H9 (cell line): ENCODE results near the gene LRTM2. TPM values are rescaled to one million over a fixed set of nuclear protein-coding genes. Genes with fewer than 3 reads are reported as not detected.

Experiments
- DNase-seq: peaks from one replicate; pipeline ENCODE4 v3.0.0-alpha.2; 2017
- H2AFZ ChIP-seq: one replicate; pipeline ENCODE4 v1.6.1; 2013; ENCODE audit warnings: mild to moderate bottlenecking, low read length, control low read depth, moderate library complexity
- H2AK5ac ChIP-seq: 2 replicates; pipeline ENCODE4 v1.6.1; 2013; ENCODE audit warnings: low read length, control low read depth, mixed read lengths; ENCODE audit not compliant: insufficient read length
- H2BK120ac ChIP-seq: one replicate; pipeline ENCODE4 v1.6.1; 2013; ENCODE audit warnings: low read depth, mild to moderate bottlenecking, low read length, control low read depth, inconsistent platforms; ENCODE audit not compliant: poor library complexity, severe bottlenecking
- H2BK12ac ChIP-seq: 2 replicates; pipeline ENCODE4 v1.6.1; 2013; ENCODE audit warnings: low read length, control low read depth, mixed read lengths, low read depth; ENCODE audit not compliant: insufficient read length
- H2BK15ac ChIP-seq: 2 replicates; pipeline ENCODE4 v1.6.1; 2013; ENCODE audit warnings: low read depth, low read length, control low read depth
- H2BK20ac ChIP-seq: one replicate; pipeline ENCODE4 v1.6.1; 2013; ENCODE audit warnings: low read depth, mild to moderate bottlenecking, low read length, control low read depth, inconsistent platforms; ENCODE audit not compliant: poor library complexity, severe bottlenecking
- H2BK5ac ChIP-seq: 2 replicates; pipeline ENCODE4 v1.6.1; 2013; ENCODE audit warnings: low read length, control low read depth, mixed read lengths; ENCODE audit not compliant: insufficient read length
- H3K14ac ChIP-seq: 2 replicates; pipeline ENCODE4 v1.6.1; 2013; ENCODE audit warnings: low read length, control low read depth; ENCODE audit not compliant: insufficient read depth
- H3K18ac ChIP-seq: 2 replicates; pipeline ENCODE4 v1.6.1; 2013; ENCODE audit warnings: low read depth, mild to moderate bottlenecking, mixed read lengths, low read length, control low read depth; ENCODE audit not compliant: insufficient read length
- H3K23ac ChIP-seq: 2 replicates; pipeline ENCODE4 v1.6.1; 2013; ENCODE audit warnings: low read length, control low read depth, mixed read lengths, low read depth; ENCODE audit not compliant: insufficient read length
- H3K23me2 ChIP-seq: 2 replicates; pipeline ENCODE4 v1.6.1; 2013; ENCODE audit warnings: low read depth, mild to moderate bottlenecking, mixed read lengths, low read length, control low read depth; ENCODE audit not compliant: insufficient read length, poor library complexity, severe bottlenecking
- H3K27ac ChIP-seq: 2 replicates; pipeline ENCODE4 v1.5.1; 2013; ENCODE audit warnings: low read length, control low read depth, mixed read lengths, low read depth; ENCODE audit not compliant: insufficient read length
- H3K27me3 ChIP-seq: 2 replicates; pipeline ENCODE4 v1.6.1; 2013; ENCODE audit warnings: low read length, control low read depth, inconsistent platforms; ENCODE audit not compliant: insufficient read depth
- H3K4ac ChIP-seq: 2 replicates; pipeline ENCODE4 v1.6.1; 2013; ENCODE audit warnings: low read depth, mild to moderate bottlenecking, control low read depth, inconsistent platforms, low read length, moderate library complexity
- H3K4me1 ChIP-seq: 2 replicates; pipeline ENCODE4 v1.6.1; 2013; ENCODE audit warnings: low read length, control low read depth, inconsistent platforms; ENCODE audit not compliant: insufficient read depth
- H3K4me2 ChIP-seq: 2 replicates; pipeline ENCODE4 v1.6.1; 2013; ENCODE audit warnings: low read length, control low read depth, mixed read lengths; ENCODE audit not compliant: insufficient read length, insufficient read depth
- H3K56ac ChIP-seq: 2 replicates; pipeline ENCODE4 v1.6.1; 2013; ENCODE audit warnings: low read depth, mild to moderate bottlenecking, mixed read lengths, low read length, control low read depth; ENCODE audit not compliant: insufficient read length
- H3K79me1 ChIP-seq: 2 replicates; pipeline ENCODE4 v1.6.1; 2013; ENCODE audit warnings: low read depth, mild to moderate bottlenecking, moderate library complexity, low read length, control low read depth, inconsistent platforms; ENCODE audit not compliant: insufficient read depth, poor library complexity, severe bottlenecking
- H3K79me2 ChIP-seq: 2 replicates; pipeline ENCODE4 v1.6.1; 2013; ENCODE audit warnings: low read length, control low read depth, inconsistent platforms; ENCODE audit not compliant: insufficient read depth
- H3K9ac ChIP-seq: 2 replicates; pipeline ENCODE4 v1.6.1; 2013; ENCODE audit warnings: low read length, control low read depth, mixed read lengths; ENCODE audit not compliant: insufficient read length; ENCODE audit errors: extremely low read depth
- H3K9me3 ChIP-seq: one replicate; pipeline ENCODE4 v1.6.1; 2013; ENCODE audit warnings: low read depth, low read length, inconsistent platforms; ENCODE audit not compliant: control insufficient read depth
- H3T11ph ChIP-seq: one replicate; pipeline ENCODE4 v1.6.1; 2013; ENCODE audit warnings: mild to moderate bottlenecking, low read length, control low read depth, inconsistent platforms
- H4K20me1 ChIP-seq: one replicate; pipeline ENCODE4 v1.6.1; 2013; ENCODE audit not compliant: control insufficient read depth, insufficient read length, insufficient read depth
- H4K5ac ChIP-seq: 2 replicates; pipeline ENCODE4 v1.6.1; 2013; ENCODE audit warnings: low read depth, mild to moderate bottlenecking, mixed read lengths, low read length, control low read depth; ENCODE audit not compliant: insufficient read length
- H4K8ac ChIP-seq: replicated peaks from 2 replicates; pipeline ENCODE4 v1.6.1; 2013; ENCODE audit warnings: low read length, control low read depth, mixed read lengths, low read depth; ENCODE audit not compliant: insufficient read length
- H4K91ac ChIP-seq: 2 replicates; pipeline ENCODE4 v1.6.1; 2013; ENCODE audit warnings: low read depth, mild to moderate bottlenecking, moderate library complexity, mixed read lengths, low read length, control low read depth; ENCODE audit not compliant: insufficient read length
- H3K27ac Mint-ChIP-seq, 3 experiments: 2 replicates in 2 of 3; 3 replicates in 1 of 3; pipeline ENCODE4 v1.8.0; 2020 to 2021; ENCODE audit warnings: mixed read lengths in 3 of 3, mild to moderate bottlenecking in 1 of 3, moderate library complexity in 1 of 3
- H3K27me3 Mint-ChIP-seq: 2 replicates; pipeline ENCODE4 v1.8.0; 2021; ENCODE audit warnings: low read depth, mild to moderate bottlenecking, moderate library complexity, mixed read lengths
- H3K36me3 Mint-ChIP-seq, 3 experiments: 2 replicates in 2 of 3; 3 replicates in 1 of 3; pipeline ENCODE4 v1.8.0; 2020 to 2021; ENCODE audit warnings: low read depth in 3 of 3, mixed read lengths in 3 of 3; ENCODE audit not compliant: insufficient read depth in 1 of 3
- H3K4me1 Mint-ChIP-seq, 2 experiments: 2 replicates each; pipeline ENCODE4 v1.8.0; 2020; ENCODE audit warnings: mixed read lengths in 2 of 2
- H3K4me3 Mint-ChIP-seq, 2 experiments: 2 replicates in 1 of 2; 3 replicates in 1 of 2; pipeline ENCODE4 v1.8.0; 2020 to 2021; ENCODE audit warnings: mild to moderate bottlenecking in 2 of 2, mixed read lengths in 2 of 2, moderate library complexity in 1 of 2
- H3K9me3 Mint-ChIP-seq, 2 experiments: 2 replicates in 1 of 2; 3 replicates in 1 of 2; pipeline ENCODE4 v1.8.0; 2020; ENCODE audit warnings: mild to moderate bottlenecking in 2 of 2, mixed read lengths in 2 of 2, moderate library complexity in 1 of 2
- CTCF ChIP-seq: fragments of 200-600 bp; sonication (generic); conservative IDR thresholded peaks from 3 replicates; pipeline ENCODE4 v1.8.0; 2021; ENCODE audit warnings: antibody characterized with exemption, mild to moderate bottlenecking
- WGBS: extraction: QIAGEN DNeasy Blood & Tissue Kit; methylation state at CpG from one replicate; pipeline ENCODE4 v1.1.7; 2013; ENCODE audit warnings: missing lambda C conversion rate, low lambda C conversion rate, mixed read lengths; ENCODE audit not compliant: insufficient read length; ENCODE audit errors: extremely low coverage; 5-methylcytosine and 5-hydroxymethylcytosine counted together
- total RNA-seq: library from RNA; stranded (reverse); gene quantifications from 2 replicates; pipeline ENCODE4 v1.2.1, GENCODE V29; 2021

The LRTM2 gene
- total RNA-seq, 1 experiment from 2014 or later: not detected

GRCh38 chr12:1834186-1834925, 14.0 kb downstream of the LRTM2 start:
- no peak overlapping the region for H2BK12ac ChIP-seq
- no peak overlapping the region for H3K27ac ChIP-seq
- H3K14ac ChIP-seq: no peak overlapping the region
- no CpG with 5 or more reads among the region's 34 CpGs for WGBS
- no peak overlapping the region for H4K91ac ChIP-seq
- Mint-ChIP-seq H3K4me1 (peaks cover 13 to 36% of the 10 kb centered on the region in 2 experiments), H3K9me3 (no peaks in the 10 kb centered on the region; a peak in 1 of 5 replicates), H3K4me3 (peak overlapping the region in 1 of 2 experiments; percentile 12; a peak in 1 of 5 replicates), H3K36me3 (no peaks in the 10 kb centered on the region), H3K27ac (no peak overlapping the region), H3K27me3 (peaks cover 37% of the 10 kb centered on the region)
- no peak overlapping the region for H2AFZ ChIP-seq
- H3K9ac ChIP-seq: no peak overlapping the region
- no peak overlapping the region for H3K18ac ChIP-seq
- no peak for TF ChIP-seq CTCF
- no peak overlapping the region for H3T11ph ChIP-seq
- no peaks in the 10 kb centered on the region for H3K79me1 ChIP-seq
- no peak overlapping the region for H4K8ac ChIP-seq
- no peak overlapping the region for H2BK5ac ChIP-seq
- H4K20me1 ChIP-seq: no peaks in the 10 kb centered on the region
- H3K79me2 ChIP-seq: no peaks in the 10 kb centered on the region
- no peaks in the 10 kb centered on the region for H3K23me2 ChIP-seq
- H3K27me3 ChIP-seq: no peaks in the 10 kb centered on the region
- H3K4me2 ChIP-seq: no peak overlapping the region
- no peak overlapping the region for H2BK15ac ChIP-seq
- no peak overlapping the region for H4K5ac ChIP-seq
- H2AK5ac ChIP-seq: no peak overlapping the region
- H3K4ac ChIP-seq: no peak overlapping the region
- no peak overlapping the region for H2BK20ac ChIP-seq
- no peaks in the 10 kb centered on the region for H3K4me1 ChIP-seq
- H3K23ac ChIP-seq: no peak overlapping the region
- H3K56ac ChIP-seq: no peak overlapping the region
- H3K9me3 ChIP-seq: no peaks in the 10 kb centered on the region
- DNase-seq: no peak
- no peak overlapping the region for H2BK120ac ChIP-seq
